Small intestine (tissue), 16 donors: Measurements from ENCODE around the gene ZNF106. TPM values are rescaled to one million over a fixed set of nuclear protein-coding genes. Genes with fewer than 3 reads are reported as not detected.

Experiments used
- DNase-seq, 2 donors: peaks; one replicate each; pipeline versions ENCODE4 v3.0.0 to v3.0.0-alpha.2; 2013
- FAIRE-seq: peaks from 2 replicates; lab custom pipeline; 2012; peaks lifted over from hg19 to GRCh38; lab: Jason Lieb, UNC
- H3K27ac ChIP-seq, 3 donors: one replicate each; pipeline ENCODE4 v1.5.1; 2013; ENCODE audit warnings: low read length in 2 of 3, mild to moderate bottlenecking in 2 of 3, control low read depth in 1 of 3, inconsistent platforms in 1 of 3, low read depth in 1 of 3, moderate library complexity in 1 of 3
- H3K27me3 ChIP-seq, 3 donors: one replicate each; pipeline ENCODE4 v1.6.1; 2013; ENCODE audit warnings: low read length in 3 of 3, inconsistent platforms in 1 of 3; ENCODE audit not compliant: control insufficient read depth in 3 of 3, insufficient read depth in 3 of 3
- H3K36me3 ChIP-seq, 3 donors: one replicate each; pipeline ENCODE4 v1.6.1; 2013; ENCODE audit warnings: low read length in 3 of 3, inconsistent platforms in 1 of 3, low read depth in 1 of 3, mild to moderate bottlenecking in 1 of 3, moderate library complexity in 1 of 3; ENCODE audit not compliant: control insufficient read depth in 3 of 3, insufficient read depth in 2 of 3
- H3K4me1 ChIP-seq, 3 donors: one replicate each; pipeline ENCODE4 v1.6.1; 2013; ENCODE audit warnings: low read length in 2 of 3, inconsistent platforms in 1 of 3, low read depth in 1 of 3, mild to moderate bottlenecking in 1 of 3, moderate library complexity in 1 of 3; ENCODE audit not compliant: control insufficient read depth in 3 of 3, insufficient read depth in 2 of 3
- H3K4me3 ChIP-seq, 3 donors: one replicate each; pipeline ENCODE4 v1.5.1; 2013; ENCODE audit warnings: low read length in 3 of 3, control low read depth in 1 of 3, inconsistent platforms in 1 of 3, low read depth in 1 of 3, mild to moderate bottlenecking in 1 of 3, moderate library complexity in 1 of 3
- H3K9me3 ChIP-seq, 2 donors: one replicate each; pipeline ENCODE4 v1.6.1; 2013; ENCODE audit warnings: low read depth in 1 of 2, low read length in 1 of 2; ENCODE audit not compliant: control insufficient read depth in 2 of 2, insufficient read depth in 1 of 2
- WGBS, 3 donors: extraction: QIAGEN DNeasy Blood & Tissue Kit; methylation state at CpG; one replicate each; pipeline ENCODE4 v1.1.7; 2013; 5-methylcytosine and 5-hydroxymethylcytosine counted together
- long read RNA-seq, 10 donors: transcript quantifications; one replicate each; lab custom pipeline, GENCODE V29; 2026
- polyA plus RNA-seq, 4 donors: library from polyadenylated mRNA; stranded (reverse) in 3 of 4; unstranded in 1 of 4; fragments of 200-250 nt in 3 of 4; fragments of 120-200 nt in 1 of 4; gene quantifications; one replicate each; pipeline versions ENCODE4 v1.2.1 to v1.2.3, GENCODE V29; 2013
- donor health status: healthy with polysubstance abuse.
- donor health status: control.
- donor health status: control.
- donor health status: Bipolar disorder and iron deficiency.
- donor health status: healthy.

Gene ZNF106
- 10 to 100 TPM in 3 of 4 donors, 1 to 10 TPM in 1; 8.3 to 29.4 (median 13.5) TPM for polyA plus RNA-seq
- long read RNA-seq, donor 1 = 0 reads
- long read RNA-seq, donor 2, full-length matches to known transcripts = 1 of 1 reads
- long read RNA-seq, donor 2, partial matches to known transcripts = 0 of 1 reads
- long read RNA-seq, donor 2, other reads (novel, unspliced or antisense) = 0 of 1 reads
- long read RNA-seq, donor 3 = 0 reads
- long read RNA-seq, donor 4 = 0 reads
- long read RNA-seq, donor 5 = 0 reads
- long read RNA-seq, donor 6, partial matches to known transcripts = 341 of 382 reads
- long read RNA-seq, donor 6, other reads (novel, unspliced or antisense) = 41 of 382 reads
- long read RNA-seq, donor 7, full-length matches to known transcripts = 4 of 133 reads
- long read RNA-seq, donor 7, partial matches to known transcripts = 129 of 133 reads
- long read RNA-seq, donor 7, other reads (novel, unspliced or antisense) = 0 of 133 reads
- long read RNA-seq, donor 8, full-length matches to known transcripts = 1 of 6 reads
- long read RNA-seq, donor 8, partial matches to known transcripts = 5 of 6 reads
- long read RNA-seq, donor 8, other reads (novel, unspliced or antisense) = 0 of 6 reads
- long read RNA-seq, donor 9 = 0 reads
- long read RNA-seq, donor 10, partial matches to known transcripts = 7 of 7 reads
- long read RNA-seq, donor 10, other reads (novel, unspliced or antisense) = 0 of 7 reads

GRCh38 chr15:42490671-42491538 lies at the start of gene ZNF106:
TSS of gene ZNF106 (minus strand) at chr15:42491141. CDS start at chr15:42472289, 18,852 bp downstream.
- Histone ChIP-seq H3K36me3 (peaks cover 0 to 6% (median 0%) of the 10 kb centered on the region in 3 donors), H3K27ac (peak within 1 kb of the TSS; percentile 89 to 96 (median 96)), H3K4me1 (peaks cover 2 to 8% (median 4%) of the 10 kb centered on the region in 3 donors), H3K27me3 (no peaks in the 10 kb centered on the region), H3K9me3 (no peaks in the 10 kb centered on the region), H3K4me3 (peak within 1 kb of the TSS; percentile 76 to 98 (median 93))
- FAIRE-seq = no peak
- 0 to 1% (median 0%) methylated on average over 51 of the region's 51 CpGs for WGBS, 3 donors
- peak; percentile 93 for DNase-seq

GRCh38 chr15:42533246-42533645 lies 42.3 kb upstream of the ZNF106 start:
- Histone ChIP-seq H3K4me3 (no peak overlapping the region), H3K4me1 (no peaks in the 10 kb centered on the region), H3K36me3 (peaks cover 6 to 12% (median 7%) of the 10 kb centered on the region in 3 donors), H3K9me3 (no peaks in the 10 kb centered on the region), H3K27me3 (no peaks in the 10 kb centered on the region), H3K27ac (no peak overlapping the region)
- no peak for FAIRE-seq
- WGBS, 3 donors = 83 to 96% (median 88%) methylated on average over 1 of the region's 1 CpG
- no peak for DNase-seq

GRCh38 chr15:42528970-42529369 lies 38.0 kb upstream of the ZNF106 start:
- Histone ChIP-seq H3K27me3 (no peaks in the 10 kb centered on the region), H3K36me3 (peaks cover 10 to 29% (median 12%) of the 10 kb centered on the region in 3 donors), H3K4me1 (no peaks in the 10 kb centered on the region), H3K27ac (no peak overlapping the region), H3K9me3 (no peaks in the 10 kb centered on the region), H3K4me3 (no peak overlapping the region)
- DNase-seq (no peak), FAIRE-seq (no peak)
- 74 to 95% (median 87%) methylated on average over 3 of the region's 3 CpGs for WGBS, 3 donors

GRCh38 chr15:42523331-42523730 lies 32.4 kb upstream of the ZNF106 start:
- no peak for FAIRE-seq
- 26 to 71% (median 45%) methylated on average over 2 of the region's 2 CpGs for WGBS, 3 donors
- peaks cover 4 to 36% (median 6%) of the 10 kb centered on the region in 3 donors for H3K36me3 ChIP-seq

GRCh38 chr15:42511007-42511391 lies 20.1 kb upstream of the ZNF106 start:
- FAIRE-seq (no peak), DNase-seq (peak in 1 of 2 donors; percentile 48)
- Histone ChIP-seq H3K9me3 (no peaks in the 10 kb centered on the region), H3K36me3 (peaks cover 0 to 27% (median 6%) of the 10 kb centered on the region in 3 donors), H3K4me1 (no peaks in the 10 kb centered on the region), H3K4me3 (no peak overlapping the region), H3K27ac (no peak overlapping the region), H3K27me3 (no peaks in the 10 kb centered on the region)
- WGBS, 3 donors = 63 to 77% (median 70%) methylated on average over 4 of the region's 4 CpGs

More at GRCh38 chr15:42523331-42523730, 32.4 kb upstream of the ZNF106 start:
- H3K27me3 ChIP-seq = no peaks in the 10 kb centered on the region
- H3K4me1 ChIP-seq = no peaks in the 10 kb centered on the region
- H3K9me3 ChIP-seq = no peaks in the 10 kb centered on the region
- H3K4me3 ChIP-seq = no peak overlapping the region
- H3K27ac ChIP-seq = no peak overlapping the region
- DNase-seq = peak in 1 of 2 donors; percentile 20

- no peaks in the 10 kb centered on the region for H3K27me3 ChIP-seq
- no peak overlapping the region for H3K4me3 ChIP-seq
- WGBS, 3 donors = 92 to 97% (median 94%) methylated on average over 4 of the region's 4 CpGs
- H3K4me1 ChIP-seq = peaks cover 0 to under 1% (median 0%) of the 10 kb centered on the region in 3 donors
- H3K27ac ChIP-seq = no peak overlapping the region
- no peaks in the 10 kb centered on the region for H3K9me3 ChIP-seq
- FAIRE-seq = no peak
- DNase-seq = no peak
- H3K36me3 ChIP-seq = peaks cover 0 to 28% (median 6%) of the 10 kb centered on the region in 3 donors
Observed at GRCh38 chr15:42510258-42511006, 19.5 kb upstream of the ZNF106 start.

GRCh38 chr15:42508263-42508690 lies 17.3 kb upstream of the ZNF106 start:
- Histone ChIP-seq H3K27ac (no peak overlapping the region), H3K27me3 (no peaks in the 10 kb centered on the region), H3K36me3 (peaks cover 0 to 22% (median 0%) of the 10 kb centered on the region in 3 donors), H3K4me1 (peaks cover 0 to 10% (median 3%) of the 10 kb centered on the region in 3 donors), H3K4me3 (no peak overlapping the region), H3K9me3 (no peaks in the 10 kb centered on the region)
- WGBS, 3 donors = 68 to 75% (median 75%) methylated on average over 9 of the region's 9 CpGs
- no peak for DNase-seq
- FAIRE-seq = no peak
